ENCODE results near the gene TAF5. TPM values are rescaled to one million over a fixed set of nuclear protein-coding genes. Genes with fewer than 3 reads are reported as not detected.
"Not testable (repeated sequence)": the region's sequence is repeated elsewhere in the genome, so short reads cannot be mapped to it uniquely, and the experiment has no call there.

The TAF5 gene
- total and polyA plus RNA-seq, 2 experiments from 2014 or later: 1.7 to 4.0 TPM

- TF ChIP-seq EZH2 (IDR thresholded peaks at IDR 0.05; ENCODE audit: insufficient read depth, poor library complexity, severe bottlenecking) (no peak), EZH2phosphoT487 (IDR thresholded peaks at IDR 0.05; ENCODE audit: insufficient read depth, low read depth) (no peak)
- WGBS, 2 experiments (ENCODE audit: low coverage in 1 of 2, low lambda C conversion rate in 2 of 2, missing lambda C conversion rate in 2 of 2): 52 to 57% methylated on average over 5 of the region's 5 CpGs
- no peak overlapping the region for H3K9ac ChIP-seq
- H4K20me1 ChIP-seq (ENCODE audit: insufficient read depth): no peaks in the 10 kb centered on the region
- no peak overlapping the region for H3K4me2 ChIP-seq (ENCODE audit: unreplicated experiment)
- no peaks in the 10 kb centered on the region for H3K9me3 ChIP-seq (ENCODE audit: low read depth)
- no peak for DNase-seq
- no peak overlapping the region for H3K4me3 ChIP-seq
- H3K79me2 ChIP-seq (ENCODE audit: insufficient read depth): 0 out of 2 replicates have a peak, but pooled peaks cover 7% of the 10 kb centered on the region
- no peaks in the 10 kb centered on the region for H3K36me3 ChIP-seq (ENCODE audit: low read depth)
- no peaks in the 10 kb centered on the region for H3K27me3 ChIP-seq (replicated peaks; ENCODE audit: insufficient read depth)
- no peak overlapping the region for H3K27ac ChIP-seq
- H3K4me1 ChIP-seq (ENCODE audit: insufficient read depth): peaks cover 3% of the 10 kb centered on the region; the same call in 1 of the 2 replicates
- no peaks in the 10 kb centered on the region for H3K9me2 ChIP-seq (ENCODE audit: insufficient read depth)
- in situ Hi-C loops (cut with MboI): no loop called here
- no peaks in the 10 kb centered on the region for H3F3A ChIP-seq (ENCODE audit: insufficient read depth)
- no peak overlapping the region; the same call in 1 of the 2 replicates for H2AFZ ChIP-seq
Measured at GRCh38 chr10:103355906-103356599, 11.7 kb upstream of the TAF5 start.

DNA sequence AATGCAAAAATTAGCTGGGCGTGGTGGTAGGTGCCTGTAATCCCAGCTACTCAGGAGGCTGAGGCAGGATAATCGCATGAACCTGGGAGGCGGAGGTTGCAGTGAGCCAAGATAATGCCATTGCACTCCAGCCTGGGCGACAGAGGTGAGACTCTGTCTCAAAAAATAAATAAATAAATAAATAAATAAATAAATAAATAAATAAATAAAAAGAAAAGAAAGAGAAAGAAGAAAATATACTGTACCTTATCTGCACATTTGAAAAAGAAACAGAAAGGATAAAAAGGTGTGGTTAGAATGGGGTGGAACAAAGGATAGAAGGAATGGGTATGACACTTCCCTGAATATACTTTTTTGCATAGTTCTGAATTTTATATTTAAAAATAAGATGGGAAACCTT is 8.3 kb upstream of the TAF5 start:
- H2AFZ ChIP-seq; H3K4me3 ChIP-seq; H3F3A ChIP-seq (ENCODE audit: insufficient read depth); H3K9me2 ChIP-seq (ENCODE audit: insufficient read depth); in situ Hi-C loops (cut with MboI); H3K27ac ChIP-seq; H3K9ac ChIP-seq; H3K79me2 ChIP-seq (ENCODE audit: insufficient read depth); H3K4me1 ChIP-seq (ENCODE audit: insufficient read depth); H4K20me1 ChIP-seq (ENCODE audit: insufficient read depth); H3K4me2 ChIP-seq (ENCODE audit: unreplicated experiment); H3K36me3 ChIP-seq (ENCODE audit: low read depth); DNase-seq; H3K27me3 ChIP-seq (replicated peaks; ENCODE audit: insufficient read depth); H3K9me3 ChIP-seq (ENCODE audit: low read depth): not testable (repeated sequence)
- 85 to 98% methylated on average over 4 of the region's 4 CpGs for WGBS, 2 experiments (ENCODE audit: low coverage in 1 of 2, low lambda C conversion rate in 2 of 2, missing lambda C conversion rate in 2 of 2)

GRCh38 chr10:103360791-103361190 is 7.0 kb upstream of the TAF5 start:
- H4K20me1 ChIP-seq (ENCODE audit: insufficient read depth); in situ Hi-C loops (cut with MboI); H3K4me2 ChIP-seq (ENCODE audit: unreplicated experiment); H3K9ac ChIP-seq; H3K9me3 ChIP-seq (ENCODE audit: low read depth); H3K36me3 ChIP-seq (ENCODE audit: low read depth); H3K9me2 ChIP-seq (ENCODE audit: insufficient read depth); H2AFZ ChIP-seq; H3K79me2 ChIP-seq (ENCODE audit: insufficient read depth); H3K27ac ChIP-seq; H3K4me1 ChIP-seq (ENCODE audit: insufficient read depth); H3F3A ChIP-seq (ENCODE audit: insufficient read depth); H3K4me3 ChIP-seq; H3K27me3 ChIP-seq (replicated peaks; ENCODE audit: insufficient read depth): not testable (repeated sequence)
- DNase-seq: peak; percentile 31
- WGBS, 2 experiments (ENCODE audit: low coverage in 1 of 2, low lambda C conversion rate in 2 of 2, missing lambda C conversion rate in 2 of 2): 85 to 86% methylated on average over 9 of the region's 9 CpGs

- in situ Hi-C loops (cut with MboI): no loop called here
- Histone ChIP-seq H3K9me2 (ENCODE audit: insufficient read depth) (no peaks in the 10 kb centered on the region), H3K4me2 (ENCODE audit: unreplicated experiment) (peak overlapping the region; percentile 92), H3F3A (ENCODE audit: insufficient read depth) (no peaks in the 10 kb centered on the region), H3K79me2 (ENCODE audit: insufficient read depth) (peaks cover 38% of the 10 kb centered on the region), H3K4me1 (ENCODE audit: insufficient read depth) (peaks cover 8% of the 10 kb centered on the region; the same call in 1 of the 2 replicates), H3K9ac (peak overlapping the region; percentile 75), H3K36me3 (ENCODE audit: low read depth) (no peaks in the 10 kb centered on the region), H3K4me3 (peak overlapping the region; percentile 91), H3K9me3 (ENCODE audit: low read depth) (no peaks in the 10 kb centered on the region), H4K20me1 (ENCODE audit: insufficient read depth) (no peaks in the 10 kb centered on the region), H3K27ac (peak overlapping the region; percentile 56), H3K27me3 (replicated peaks; ENCODE audit: insufficient read depth) (no peaks in the 10 kb centered on the region), H2AFZ (peak overlapping the region; percentile 96)
- peak; percentile 9 for DNase-seq
- 44 to 45% methylated on average over 10 of the region's 10 CpGs for WGBS, 2 experiments (ENCODE audit: low coverage in 1 of 2, low lambda C conversion rate in 2 of 2, missing lambda C conversion rate in 2 of 2)
- no peak for TF ChIP-seq EZH2 (IDR thresholded peaks at IDR 0.05; ENCODE audit: insufficient read depth, poor library complexity, severe bottlenecking)
- no peak for TF ChIP-seq EZH2phosphoT487 (IDR thresholded peaks at IDR 0.05; ENCODE audit: insufficient read depth, low read depth)
Measured at GRCh38 chr10:103367379-103367781, 396 bp upstream of the TAF5 start.

DNA sequence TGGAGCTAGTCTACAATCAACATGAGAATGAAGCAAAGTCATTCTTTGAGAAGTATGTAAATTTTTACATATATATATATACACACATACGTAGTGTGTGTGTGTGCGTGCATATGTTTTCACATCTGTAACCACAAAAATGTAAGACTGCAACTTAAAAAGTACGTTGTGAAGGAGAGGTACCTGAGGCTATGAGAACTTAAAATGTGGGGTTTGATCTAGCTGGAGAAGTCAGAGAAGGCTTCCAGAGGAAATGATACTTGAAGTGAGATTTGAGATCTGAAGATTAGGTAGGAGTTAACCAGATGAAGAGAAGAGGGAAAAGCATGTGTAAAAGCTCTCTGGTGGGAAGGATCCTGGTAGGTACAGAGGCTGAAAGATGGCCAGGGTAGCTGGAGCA is 5.8 kb downstream of the TAF5 start:
- H3K27ac ChIP-seq: no peak overlapping the region
- H3K9ac ChIP-seq: no peak overlapping the region
- no peak overlapping the region for H3K4me3 ChIP-seq
- in situ Hi-C loops (cut with MboI): no loop called here
- 66 to 67% methylated on average over 3 of the region's 3 CpGs for WGBS, 2 experiments (ENCODE audit: low coverage in 1 of 2, low lambda C conversion rate in 2 of 2, missing lambda C conversion rate in 2 of 2)
- H3K36me3 ChIP-seq (ENCODE audit: low read depth): peaks cover 10% of the 10 kb centered on the region; the same call in 1 of the 2 replicates
- no peaks in the 10 kb centered on the region for H3K27me3 ChIP-seq (replicated peaks; ENCODE audit: insufficient read depth)
- H4K20me1 ChIP-seq (ENCODE audit: insufficient read depth): 0 out of 2 replicates have a peak, but pooled peaks cover 4% of the 10 kb centered on the region
- no peaks in the 10 kb centered on the region for H3K9me3 ChIP-seq (ENCODE audit: low read depth)
- no peaks in the 10 kb centered on the region for H3K9me2 ChIP-seq (ENCODE audit: insufficient read depth)
- TF ChIP-seq EZH2 (IDR thresholded peaks at IDR 0.05; ENCODE audit: insufficient read depth, poor library complexity, severe bottlenecking) (no peak), EZH2phosphoT487 (IDR thresholded peaks at IDR 0.05; ENCODE audit: insufficient read depth, low read depth) (no peak)
- H2AFZ ChIP-seq: no peak overlapping the region
- H3K79me2 ChIP-seq (ENCODE audit: insufficient read depth): peaks cover 39% of the 10 kb centered on the region
- no peak for DNase-seq
- H3F3A ChIP-seq (ENCODE audit: insufficient read depth): peaks cover 6% of the 10 kb centered on the region; the same call in 1 of the 2 replicates
- H3K4me2 ChIP-seq (ENCODE audit: unreplicated experiment): no peak overlapping the region
- peaks cover 8% of the 10 kb centered on the region; the same call in 1 of the 2 replicates for H3K4me1 ChIP-seq (ENCODE audit: insufficient read depth)

Measured in GM23248 (cell line).